GM19372 (cell line): ENCODE results near the gene ZYG11B.
A peak's percentile ranks its signal among the peaks of the same experiment; 100 is the strongest.
"Not testable (repeated sequence)": the region's sequence is repeated elsewhere in the genome, so short reads cannot be mapped to it uniquely, and the experiment has no call there.

Source experiments
- ATAC-seq: cut with Tn5 transposase; IDR thresholded peaks from one replicate; pipeline ENCODE4 v1.9.1; 2021; ENCODE audit warnings: mild to moderate bottlenecking, low read depth, moderate library complexity; ENCODE audit not compliant: unreplicated experiment

The ZYG11B gene

GRCh38 chr1:52839175-52839574 is 112.9 kb downstream of the ZYG11B start:
- not testable (repeated sequence) for ATAC-seq

GRCh38 chr1:52842643-52843310 is 116.5 kb downstream of the ZYG11B start, which contains the start of gene ZYG11A:
ZYG11A (plus strand) TSS chr1:52842760; CDS start chr1:52842884, 124 bp downstream.
- ATAC-seq: peak; percentile 80

DNA sequence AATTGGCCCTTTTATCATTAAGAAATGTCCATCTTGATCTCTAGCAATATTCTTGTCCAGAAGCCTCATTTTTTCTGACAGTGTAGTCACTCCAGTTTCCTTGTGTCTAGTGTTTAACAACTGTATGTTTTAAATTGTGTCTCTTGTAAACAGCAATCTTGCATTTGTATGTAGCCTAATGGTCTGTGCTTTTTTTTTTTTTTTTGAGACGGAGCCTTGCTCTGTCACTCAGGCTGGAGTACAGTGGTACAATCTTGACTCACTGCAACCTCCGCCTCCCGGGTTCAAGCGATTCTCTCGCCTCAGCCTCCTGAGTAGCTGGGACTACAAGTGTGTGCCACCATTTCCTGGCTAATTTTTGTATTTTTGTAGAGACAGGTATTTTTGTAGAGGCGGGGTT is 118.9 kb downstream of the ZYG11B start:
- not testable (repeated sequence) for ATAC-seq

DNA sequence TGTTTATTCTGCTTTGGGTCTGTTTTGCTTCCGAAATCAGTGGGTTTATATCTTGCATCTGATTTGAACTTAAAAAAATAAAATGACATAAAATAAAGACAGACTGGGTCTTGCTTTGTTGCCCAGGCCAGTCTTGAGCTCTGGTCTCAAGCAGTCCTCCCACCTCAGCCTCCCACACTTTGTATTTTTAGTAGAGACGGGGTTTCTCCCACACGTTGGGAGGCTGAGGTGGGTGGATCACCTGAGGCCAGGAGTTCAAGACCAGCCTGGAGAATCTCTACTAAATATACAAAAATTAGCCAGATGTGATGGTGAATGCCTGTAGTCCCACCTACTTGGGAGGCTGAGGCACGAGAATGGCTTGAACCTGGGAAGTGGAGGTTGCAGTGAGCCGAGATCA is 122.2 kb downstream of the ZYG11B start:
- no peak for ATAC-seq

GRCh38 chr1:52850951-52851350 is 124.7 kb downstream of the ZYG11B start:
- no peak for ATAC-seq

DNA sequence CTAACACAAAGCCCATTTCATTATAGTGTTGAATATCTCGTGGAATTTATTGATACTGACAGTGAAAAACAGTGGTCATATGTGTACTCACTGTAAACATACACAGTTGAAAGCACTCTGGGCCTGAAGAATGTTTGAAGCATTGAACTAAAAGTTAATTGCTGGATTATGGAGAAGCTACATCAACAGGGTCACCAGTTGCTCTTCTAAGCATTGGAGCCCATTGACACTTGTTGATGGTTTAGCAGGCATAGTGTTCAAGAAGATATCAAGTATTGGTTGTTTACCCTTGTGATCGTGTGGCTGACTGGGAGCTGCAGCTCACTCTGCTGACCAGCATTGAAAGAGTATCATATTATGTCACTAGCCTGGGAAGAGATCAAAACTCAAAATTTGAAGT is 126.6 kb downstream of the ZYG11B start:
- ATAC-seq: no peak

DNA sequence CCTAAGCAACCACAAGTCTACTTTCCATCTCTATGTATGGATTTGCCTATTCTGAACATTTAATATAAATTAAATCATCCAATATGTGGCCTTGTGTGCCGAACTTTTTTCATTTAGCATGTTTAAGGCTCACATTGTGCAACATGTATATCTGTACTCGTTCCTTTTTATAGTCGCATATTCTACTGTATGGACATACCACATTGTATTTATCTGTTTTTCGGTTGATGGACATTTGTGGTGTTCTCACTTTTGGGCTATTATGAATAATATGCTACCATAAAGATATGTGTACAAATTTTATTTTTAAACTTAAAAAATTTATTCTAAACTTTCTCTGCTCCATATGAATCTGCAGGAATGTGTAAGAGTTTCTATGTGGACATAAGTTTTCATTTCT is 129.3 kb downstream of the ZYG11B start:
- ATAC-seq: no peak

GRCh38 chr1:52856026-52856425 is 129.8 kb downstream of the ZYG11B start:
- no peak for ATAC-seq

- ATAC-seq: no peak
Observed at GRCh38 chr1:52857443-52857842, 131.2 kb downstream of the ZYG11B start.

DNA sequence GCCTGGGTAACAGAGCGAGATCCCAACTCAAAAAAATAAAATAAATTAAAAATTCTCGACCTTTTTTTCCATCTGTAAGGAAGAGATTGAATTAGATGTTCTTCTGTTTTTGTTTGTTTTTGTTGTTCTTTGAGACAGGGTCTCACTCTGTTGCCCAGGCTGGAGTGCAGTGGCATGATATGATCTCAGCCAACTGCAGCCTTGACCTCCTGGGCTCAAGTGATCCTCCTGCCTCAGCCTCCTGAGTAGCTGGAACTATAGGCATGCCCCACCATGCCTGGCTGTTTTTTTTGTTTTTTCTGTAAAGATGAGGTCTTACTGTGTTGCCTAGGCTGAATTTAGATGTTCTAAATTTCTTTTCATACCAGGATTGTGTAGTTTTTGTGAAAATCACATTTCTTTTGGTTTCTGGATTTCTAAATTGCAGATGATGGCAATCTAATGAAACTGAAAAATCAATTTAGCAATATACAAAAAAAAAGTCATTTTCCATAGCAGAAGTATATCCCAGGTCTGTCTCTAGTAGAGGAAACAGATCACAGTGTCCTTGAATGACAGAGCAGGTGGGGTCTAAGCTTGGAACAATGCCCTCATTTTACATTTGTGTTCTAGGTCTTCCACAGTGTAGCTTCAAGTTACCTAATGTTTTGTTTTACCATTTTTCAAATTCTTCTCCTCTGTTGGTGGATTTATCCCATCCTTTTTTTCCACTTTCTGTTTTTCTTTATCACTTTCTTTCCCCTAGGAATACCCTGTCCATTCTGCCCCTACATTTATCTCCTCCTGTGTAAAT is 136.6 kb downstream of the ZYG11B start:
- no peak for ATAC-seq

GRCh38 chr1:52867087-52867863 is 141.0 kb downstream of the ZYG11B start:
- ATAC-seq: peak; percentile 77

DNA sequence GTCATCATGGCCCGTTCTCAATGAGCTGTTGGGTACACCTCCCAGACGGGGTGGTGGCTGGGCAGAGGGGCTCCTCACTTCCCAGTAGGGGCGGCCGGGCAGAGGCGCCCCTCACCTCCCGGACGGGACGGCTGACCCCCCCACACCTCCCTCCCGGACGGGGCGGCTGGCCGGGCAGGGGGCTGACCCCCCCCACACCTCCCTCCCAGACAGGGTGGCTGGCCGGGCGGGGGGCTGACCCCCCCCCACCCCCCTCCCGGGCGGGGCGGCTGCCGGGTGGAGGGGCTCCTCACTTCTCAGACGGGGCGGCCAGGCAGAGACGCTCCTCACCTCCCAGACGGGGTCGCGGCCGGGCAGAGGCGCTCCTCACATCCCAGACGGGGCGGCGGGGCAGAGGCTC is 143.5 kb downstream of the ZYG11B start:
- not testable (repeated sequence) for ATAC-seq

- ATAC-seq: no peak
Observed at GRCh38 chr1:52876843-52877242, 150.6 kb downstream of the ZYG11B start.
